GM12865 (cell line): ENCODE data around the gene LAMA2.

ENCODE experiments used
- DNase-seq: peaks from one replicate; pipeline ENCODE4 v3.0.0; 2010; ENCODE audit warnings: low read depth
- H3K4me3 ChIP-seq: 2 replicates; pipeline ENCODE4 v1.5.1; 2011; ENCODE audit warnings: mild to moderate bottlenecking, low read depth, low read length, control low read depth
- TF ChIP-seq, protein P1 (sequence below): IDR thresholded peaks from 2 replicates; pipeline ENCODE4 v1.5.1; 2011; ENCODE audit warnings: low read length, control low read depth, low read depth, inconsistent platforms; ENCODE audit not compliant: insufficient read depth; ENCODE audit errors: missing control alignments

LAMA2 gene

DNA sequence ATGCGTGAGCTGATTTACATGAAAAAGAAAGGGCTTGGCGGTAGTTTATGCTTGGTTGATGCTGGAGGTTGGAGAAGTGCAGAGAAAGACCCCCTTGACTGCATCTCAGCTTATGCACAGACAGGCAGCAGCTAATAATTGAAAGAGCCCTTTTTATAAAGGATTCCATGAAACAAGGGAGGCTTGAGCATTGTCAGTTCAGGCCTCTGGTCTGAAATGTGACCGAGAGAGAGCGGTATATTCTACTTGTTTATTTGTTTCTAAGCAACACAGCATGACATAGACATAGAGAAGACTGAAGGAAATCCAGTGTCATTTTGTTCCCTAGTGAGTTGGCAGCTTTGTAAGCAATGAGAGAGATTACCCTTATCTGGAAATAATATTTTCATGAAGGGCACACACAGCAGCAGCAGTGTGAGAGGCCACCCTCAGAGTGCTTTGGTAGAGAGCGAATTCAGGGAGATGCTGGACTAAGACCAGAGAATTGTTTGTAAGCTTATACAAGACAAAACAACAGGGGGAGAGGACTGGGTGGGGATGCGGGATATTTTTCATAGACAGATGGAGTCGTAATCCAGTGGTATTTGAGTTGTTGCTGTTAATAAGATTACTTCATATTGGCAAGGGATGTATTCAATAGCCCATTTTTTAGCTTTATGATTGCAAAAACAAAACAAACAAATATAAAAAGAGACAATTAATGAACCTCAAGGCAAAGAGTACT is 34.6 kb upstream of the LAMA2 start:
- TF ChIP-seq, protein P1, sequence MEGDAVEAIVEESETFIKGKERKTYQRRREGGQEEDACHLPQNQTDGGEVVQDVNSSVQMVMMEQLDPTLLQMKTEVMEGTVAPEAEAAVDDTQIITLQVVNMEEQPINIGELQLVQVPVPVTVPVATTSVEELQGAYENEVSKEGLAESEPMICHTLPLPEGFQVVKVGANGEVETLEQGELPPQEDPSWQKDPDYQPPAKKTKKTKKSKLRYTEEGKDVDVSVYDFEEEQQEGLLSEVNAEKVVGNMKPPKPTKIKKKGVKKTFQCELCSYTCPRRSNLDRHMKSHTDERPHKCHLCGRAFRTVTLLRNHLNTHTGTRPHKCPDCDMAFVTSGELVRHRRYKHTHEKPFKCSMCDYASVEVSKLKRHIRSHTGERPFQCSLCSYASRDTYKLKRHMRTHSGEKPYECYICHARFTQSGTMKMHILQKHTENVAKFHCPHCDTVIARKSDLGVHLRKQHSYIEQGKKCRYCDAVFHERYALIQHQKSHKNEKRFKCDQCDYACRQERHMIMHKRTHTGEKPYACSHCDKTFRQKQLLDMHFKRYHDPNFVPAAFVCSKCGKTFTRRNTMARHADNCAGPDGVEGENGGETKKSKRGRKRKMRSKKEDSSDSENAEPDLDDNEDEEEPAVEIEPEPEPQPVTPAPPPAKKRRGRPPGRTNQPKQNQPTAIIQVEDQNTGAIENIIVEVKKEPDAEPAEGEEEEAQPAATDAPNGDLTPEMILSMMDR = no peak
- H3K4me3 ChIP-seq = no peak overlapping the region
- no peak for DNase-seq

- DNase-seq = no peak
- no peak overlapping the region for H3K4me3 ChIP-seq
- TF ChIP-seq, protein P1 = no peak
Measured at GRCh38 chr6:128855581-128856085, 27.3 kb upstream of the LAMA2 start.

DNA sequence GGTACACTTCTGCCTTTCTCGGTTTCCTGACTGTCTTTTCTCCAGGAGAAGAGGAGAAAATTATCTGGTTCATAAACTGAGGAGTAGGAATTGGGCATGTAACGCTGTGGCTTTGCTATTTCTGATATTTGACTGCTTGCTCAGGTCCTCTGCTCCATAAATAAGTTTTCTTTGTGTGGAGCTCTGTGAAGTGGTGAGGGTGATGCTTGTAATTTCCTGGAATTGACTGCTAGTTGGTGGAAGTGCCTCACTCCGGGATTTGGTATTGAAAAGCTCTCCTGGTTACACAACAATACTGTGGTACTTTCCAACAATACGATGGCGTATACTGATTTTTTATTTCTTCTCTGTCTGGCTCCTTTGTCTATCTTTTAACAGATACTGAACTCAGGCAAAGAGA is 25.1 kb upstream of the LAMA2 start:
- no peak overlapping the region for H3K4me3 ChIP-seq
- TF ChIP-seq, protein P1 = no peak
- DNase-seq = no peak

DNA sequence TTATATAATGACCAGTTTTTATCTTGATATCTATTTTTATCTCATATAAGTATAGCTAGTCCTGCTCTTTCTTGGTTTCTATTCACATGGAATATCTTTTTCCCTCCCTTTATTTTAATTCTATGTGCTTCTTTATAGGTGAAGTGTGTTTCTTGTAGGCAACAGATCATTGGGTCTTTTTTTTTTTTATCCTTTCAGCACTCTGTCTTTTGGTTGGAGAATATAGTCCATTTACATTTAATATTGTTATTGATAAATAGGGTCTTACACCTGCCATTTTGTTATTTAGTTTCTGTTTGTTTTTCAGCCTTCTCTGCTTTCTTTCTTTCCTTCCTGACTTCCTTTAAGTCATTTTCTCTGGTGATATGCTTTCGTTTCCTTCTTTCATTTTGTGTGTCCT is 22.2 kb upstream of the LAMA2 start:
- TF ChIP-seq, protein P1 = no peak
- no peak for DNase-seq
- H3K4me3 ChIP-seq = no peak overlapping the region

GRCh38 chr6:128863983-128864382 is 19.0 kb upstream of the LAMA2 start:
- H3K4me3 ChIP-seq = no peak overlapping the region
- DNase-seq = no peak
- TF ChIP-seq, protein P1 = no peak

GRCh38 chr6:128870746-128871145 is 12.2 kb upstream of the LAMA2 start:
- TF ChIP-seq, protein P1 = no peak
- DNase-seq = no peak
- H3K4me3 ChIP-seq = no peak overlapping the region

DNA sequence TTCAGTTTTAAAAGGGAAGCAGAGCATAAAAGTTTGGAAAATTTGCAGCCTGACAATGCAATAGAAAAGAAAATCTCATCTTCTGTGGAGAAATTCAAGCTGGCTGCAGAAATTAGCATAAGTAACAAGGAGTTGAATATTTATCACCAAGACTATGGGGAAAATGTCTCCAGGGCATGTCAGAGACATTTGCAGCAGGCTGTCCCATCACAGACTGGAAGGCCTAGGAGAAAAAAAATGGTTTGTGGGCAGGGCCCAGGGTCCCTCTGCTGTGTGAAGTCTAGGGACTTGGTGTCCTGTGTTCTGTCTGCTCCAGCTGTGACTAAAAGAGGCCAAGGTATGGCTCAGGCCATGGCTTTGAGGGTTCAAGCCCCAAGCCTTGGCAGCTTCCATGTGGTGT is 8.1 kb upstream of the LAMA2 start:
- no peak overlapping the region for H3K4me3 ChIP-seq
- no peak for DNase-seq
- TF ChIP-seq, protein P1 = no peak
